HFF-Myc (cell line): Measurements from ENCODE around the gene MAN2C1.
"Not testable (repeated sequence)": the region's sequence is repeated elsewhere in the genome, so short reads cannot be mapped to it uniquely, and the experiment has no call there.

Experiments used
- DNase-seq: peaks from one replicate; pipeline ENCODE4 v3.0.0-alpha.2; 2011; ENCODE audit warnings: low read depth; ENCODE audit errors: extremely low read depth
- H3K4me3 ChIP-seq: replicated peaks from 2 replicates; pipeline ENCODE4 v1.5.1; 2011; ENCODE audit warnings: low read depth, mild to moderate bottlenecking, control low read depth, low read length
- CTCF ChIP-seq: IDR thresholded peaks from 2 replicates; pipeline ENCODE4 v1.5.1; 2012; ENCODE audit warnings: mild to moderate bottlenecking, low read depth, low read length, control low read depth; ENCODE audit errors: missing control alignments

The MAN2C1 gene

DNA sequence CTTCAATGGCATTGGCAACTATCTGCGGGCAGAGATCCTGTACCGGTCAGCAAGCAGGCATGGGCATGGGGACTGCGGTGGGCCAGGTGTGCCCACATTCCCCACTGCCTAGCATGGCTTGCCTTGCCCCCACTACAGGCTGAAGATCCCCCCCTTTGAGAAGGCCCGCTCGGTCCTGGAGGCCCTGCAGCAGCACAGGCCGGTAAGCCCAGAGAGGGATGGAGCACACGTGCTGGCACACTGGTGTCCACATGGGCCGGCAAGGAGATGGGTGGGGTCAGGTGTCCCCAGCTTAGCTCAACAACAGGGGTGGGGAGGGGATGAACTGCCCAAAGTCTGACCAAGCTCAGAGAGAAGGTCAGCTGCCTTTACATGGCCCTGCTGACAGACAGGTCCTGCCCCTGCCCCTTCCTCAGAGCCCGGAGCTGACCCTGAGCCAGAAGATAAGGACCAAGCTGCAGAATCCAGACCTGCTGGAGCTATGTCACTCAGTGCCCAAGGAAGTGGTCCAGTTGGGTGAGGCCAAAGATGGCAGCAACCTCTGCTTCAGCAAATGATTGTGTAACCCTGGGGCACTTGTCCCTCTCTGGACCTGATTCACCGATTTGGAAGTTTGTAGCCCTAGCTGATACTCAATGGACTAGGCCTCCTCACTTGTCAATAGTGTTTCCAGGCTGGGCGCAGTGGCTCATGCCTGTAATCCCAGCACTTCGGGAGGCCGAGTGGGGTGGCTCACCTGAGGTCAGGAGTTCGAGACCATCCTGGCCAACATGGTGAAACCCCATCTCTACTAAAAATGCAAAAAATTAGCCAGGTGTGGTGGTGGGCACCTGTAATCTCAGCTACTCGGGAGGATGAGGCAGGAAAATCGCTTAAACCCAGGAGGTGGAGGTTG is 16.0 kb downstream of the MAN2C1 start:
- H3K4me3 ChIP-seq: no peak overlapping the region
- DNase-seq: no peak
- no peak for TF ChIP-seq CTCF

DNA sequence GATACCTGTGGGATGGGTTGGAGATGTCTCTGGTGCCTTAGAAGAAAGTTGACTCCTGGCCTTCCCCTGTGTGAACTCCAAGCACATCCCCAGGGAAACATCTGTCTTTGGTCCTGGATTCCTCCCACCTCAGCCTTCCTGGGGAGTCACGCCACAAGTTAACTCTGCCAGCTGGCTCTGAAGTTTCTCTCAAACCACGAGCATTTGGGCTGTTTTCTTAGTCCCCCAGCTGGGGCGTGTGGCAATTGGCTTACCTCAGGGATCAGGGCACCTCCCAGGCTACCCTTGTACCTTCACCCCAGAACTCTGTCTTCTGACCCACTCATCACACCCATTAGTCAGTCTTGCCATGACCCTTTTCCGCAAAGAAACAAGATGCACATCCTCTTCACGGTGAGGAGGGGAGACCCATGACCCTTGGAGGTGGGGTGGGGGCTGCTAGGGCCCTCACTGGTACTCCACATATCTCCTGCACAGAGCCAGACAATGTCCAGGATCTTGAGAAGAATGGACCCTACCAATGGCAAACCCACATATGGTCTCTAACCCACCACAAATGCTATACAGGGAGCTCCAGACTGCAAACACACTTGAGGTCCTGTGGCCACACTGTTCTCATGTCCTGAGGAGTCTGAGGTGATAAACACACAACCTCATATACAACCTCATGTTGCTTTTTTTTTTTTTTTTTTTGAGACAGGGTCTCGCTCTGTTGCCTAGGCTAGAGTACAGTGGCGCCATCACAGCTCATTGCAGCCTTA is 17.6 kb downstream of the MAN2C1 start:
- no peak for DNase-seq
- no peak for TF ChIP-seq CTCF
- H3K4me3 ChIP-seq: no peak overlapping the region

- no peak overlapping the region for H3K4me3 ChIP-seq
- DNase-seq: no peak
- no peak for TF ChIP-seq CTCF
Observed at GRCh38 chr15:75349851-75350588, 18.4 kb downstream of the MAN2C1 start.

DNA sequence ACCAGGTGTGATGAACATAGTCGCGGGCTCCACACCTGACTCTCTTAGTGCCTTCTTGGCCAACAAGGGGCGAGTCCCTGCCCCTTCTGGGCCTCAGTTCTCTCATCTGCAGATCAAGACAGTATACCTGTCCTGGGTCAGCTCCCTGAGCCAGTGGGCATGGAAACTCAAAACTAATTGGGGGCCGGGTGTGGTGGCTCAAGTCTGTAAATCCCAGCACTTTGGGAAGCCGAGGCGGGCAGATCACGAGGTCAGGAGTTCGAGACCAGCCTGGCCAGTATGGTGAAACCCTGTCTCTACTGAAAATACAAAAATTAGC is 19.1 kb downstream of the MAN2C1 start:
- not testable (repeated sequence) for H3K4me3 ChIP-seq, DNase-seq

GRCh38 chr15:75348562-75349350 is 19.7 kb downstream of the MAN2C1 start:
- H3K4me3 ChIP-seq: peak overlapping the region; percentile 52
- TF ChIP-seq CTCF: no peak
- DNase-seq: no peak

DNA sequence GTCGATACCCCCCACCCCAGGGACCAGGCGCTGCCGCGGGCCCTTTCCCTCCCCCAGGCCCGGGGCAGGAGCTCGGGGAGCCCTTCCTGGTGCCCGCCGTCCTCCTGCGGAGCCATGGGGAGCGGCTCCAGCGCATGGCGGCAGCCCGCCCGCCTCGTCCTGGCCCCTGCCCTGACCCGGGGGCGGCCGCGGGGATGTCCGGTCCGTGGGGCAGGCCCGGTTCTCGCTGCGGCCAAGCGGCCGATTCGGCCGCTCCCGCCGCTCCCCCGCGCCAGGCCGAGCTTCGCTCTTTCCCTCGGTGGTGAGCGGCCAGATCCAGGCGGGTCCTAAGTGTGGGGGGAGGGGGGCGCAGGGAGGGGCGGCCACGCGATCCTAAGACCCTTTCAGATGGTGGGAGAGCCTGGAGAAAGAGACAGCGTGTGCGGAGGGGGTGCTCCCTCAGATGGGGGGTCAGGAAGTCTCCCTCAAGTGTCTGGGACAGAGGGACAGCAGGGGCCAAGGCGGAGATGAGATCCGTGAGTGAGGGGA is 20.3 kb downstream of the MAN2C1 start:
- H3K4me3 ChIP-seq: peak overlapping the region; percentile 52
- no peak for DNase-seq
- no peak for TF ChIP-seq CTCF
